ENCODE results near the gene TMEM134. TPM values are rescaled to one million over a fixed set of nuclear protein-coding genes. Genes with fewer than 3 reads are reported as not detected.

TMEM134 gene
- total RNA-seq, 1 experiment from 2014 or later = 73.5 TPM

DNA sequence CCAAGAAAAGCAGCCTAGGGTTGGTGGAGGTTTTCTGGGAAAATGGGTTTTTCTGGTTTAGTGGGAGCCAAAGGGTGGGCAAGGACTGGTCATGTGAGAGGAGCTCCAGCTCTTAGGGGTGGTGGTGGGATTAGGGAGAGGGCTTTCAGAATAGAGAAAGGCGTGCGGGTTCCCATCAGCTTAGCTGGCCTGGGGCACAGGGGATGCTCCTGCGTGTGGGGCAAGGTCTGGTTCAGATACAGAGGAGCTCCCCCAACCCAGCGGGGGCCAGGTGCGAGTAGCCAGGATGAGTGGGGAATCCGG lies 644 bp downstream of the TMEM134 start:
- H3K27me3 ChIP-seq (ENCODE audit: low read length) = no peaks in the 10 kb centered on the region
- H3K9me2 ChIP-seq (replicated peaks; ENCODE audit: low read length) = no peaks in the 10 kb centered on the region
- H3K9me3 ChIP-seq (ENCODE audit: low read length) = no peaks in the 10 kb centered on the region
- peaks cover 28% of the 10 kb centered on the region for H3K79me2 ChIP-seq (ENCODE audit: low read length)
- peak overlapping the region; percentile 59; the same call in 1 of the 2 replicates for H2AFZ ChIP-seq (ENCODE audit: low read length)
- peak overlapping the region; percentile 99 for H3K4me2 ChIP-seq (ENCODE audit: low read length)
- TSS peak; percentile 22 for BruUV-seq (replicated peaks)
- ATAC-seq (no peak), DNase-seq (no peak)
- H3K27ac ChIP-seq (ENCODE audit: low read length) = peak overlapping the region; percentile 90
- no peaks in the 10 kb centered on the region for H3K36me3 ChIP-seq (ENCODE audit: low read depth, low read length)
- peak overlapping the region; percentile 85 for H3K4me3 ChIP-seq (ENCODE audit: low read length)
- H3F3A ChIP-seq (ENCODE audit: low read length, unreplicated experiment) = peaks cover 10% of the 10 kb centered on the region
- TF ChIP-seq EZH2phosphoT487 (IDR thresholded peaks at IDR 0.05; ENCODE audit: borderline replicate concordance, low read length) = no peak
- TF ChIP-seq, protein P1, sequence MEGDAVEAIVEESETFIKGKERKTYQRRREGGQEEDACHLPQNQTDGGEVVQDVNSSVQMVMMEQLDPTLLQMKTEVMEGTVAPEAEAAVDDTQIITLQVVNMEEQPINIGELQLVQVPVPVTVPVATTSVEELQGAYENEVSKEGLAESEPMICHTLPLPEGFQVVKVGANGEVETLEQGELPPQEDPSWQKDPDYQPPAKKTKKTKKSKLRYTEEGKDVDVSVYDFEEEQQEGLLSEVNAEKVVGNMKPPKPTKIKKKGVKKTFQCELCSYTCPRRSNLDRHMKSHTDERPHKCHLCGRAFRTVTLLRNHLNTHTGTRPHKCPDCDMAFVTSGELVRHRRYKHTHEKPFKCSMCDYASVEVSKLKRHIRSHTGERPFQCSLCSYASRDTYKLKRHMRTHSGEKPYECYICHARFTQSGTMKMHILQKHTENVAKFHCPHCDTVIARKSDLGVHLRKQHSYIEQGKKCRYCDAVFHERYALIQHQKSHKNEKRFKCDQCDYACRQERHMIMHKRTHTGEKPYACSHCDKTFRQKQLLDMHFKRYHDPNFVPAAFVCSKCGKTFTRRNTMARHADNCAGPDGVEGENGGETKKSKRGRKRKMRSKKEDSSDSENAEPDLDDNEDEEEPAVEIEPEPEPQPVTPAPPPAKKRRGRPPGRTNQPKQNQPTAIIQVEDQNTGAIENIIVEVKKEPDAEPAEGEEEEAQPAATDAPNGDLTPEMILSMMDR (conservative IDR thresholded peaks at IDR 0.05; ENCODE audit: low read depth, low read length) = no peak
- no peak for TF ChIP-seq EZH2 (IDR thresholded peaks at IDR 0.05; ENCODE audit: low read length, unreplicated experiment)
- CTCF ChIA-PET = interaction anchor here (0.7 to 2.0 kb wide), 2 partner anchors 67 to 117 kb away, joined by 3 to 15 read pairs; partner anchors contain the start of gene PPP1CA
- intact Hi-C loops (cut with micrococcal nuclease) = loop anchor here (1.0 to 5.0 kb wide), 2 partner anchors 41 to 67 kb away; partner anchors contain the start of genes PPP1CA and RPS6KB2
- H3K9ac ChIP-seq (ENCODE audit: low read length) = peak overlapping the region; percentile 98
- peaks cover 38% of the 10 kb centered on the region for H3K4me1 ChIP-seq (ENCODE audit: insufficient read depth, low read length)
- POLR2A ChIA-PET (ENCODE audit: unreplicated experiment) = no interaction called here
- no peaks in the 10 kb centered on the region for H4K20me1 ChIP-seq (ENCODE audit: low read length)

DNA sequence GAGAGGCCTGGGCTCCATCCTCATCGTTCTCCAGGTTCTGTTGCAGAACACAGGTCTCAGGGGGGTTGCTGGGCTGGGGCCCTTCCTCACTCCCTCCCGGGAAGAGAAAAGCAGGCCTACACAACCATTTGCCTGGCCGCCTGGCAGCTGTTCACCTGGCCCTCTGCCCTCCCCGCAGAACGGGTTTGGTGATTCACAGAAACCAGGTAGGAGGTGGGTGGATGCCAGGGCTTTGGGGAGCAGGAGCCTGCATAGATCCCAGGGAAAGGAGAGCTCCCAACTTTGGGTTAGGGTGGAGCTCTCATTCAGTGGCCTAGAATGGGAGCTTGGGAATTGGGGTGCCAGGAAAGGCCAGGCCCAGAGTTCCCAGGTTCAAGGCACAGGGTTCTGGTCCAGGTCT lies 995 bp downstream of the TMEM134 start:
- Histone ChIP-seq H3K9me3 (ENCODE audit: low read length) (no peaks in the 10 kb centered on the region), H3K4me1 (ENCODE audit: insufficient read depth, low read length) (peaks cover 41% of the 10 kb centered on the region), H3K27me3 (ENCODE audit: low read length) (no peaks in the 10 kb centered on the region), H3K4me2 (ENCODE audit: low read length) (peak overlapping the region; percentile 99), H3K79me2 (ENCODE audit: low read length) (peaks cover 28% of the 10 kb centered on the region), H2AFZ (ENCODE audit: low read length) (no peak overlapping the region), H3K9ac (ENCODE audit: low read length) (peak overlapping the region; percentile 98), H3K36me3 (ENCODE audit: low read depth, low read length) (no peaks in the 10 kb centered on the region), H3K4me3 (ENCODE audit: low read length) (peak overlapping the region; percentile 85), H4K20me1 (ENCODE audit: low read length) (no peaks in the 10 kb centered on the region), H3F3A (ENCODE audit: low read length, unreplicated experiment) (peaks cover 13% of the 10 kb centered on the region), H3K27ac (ENCODE audit: low read length) (peak overlapping the region; percentile 90), H3K9me2 (replicated peaks; ENCODE audit: low read length) (no peaks in the 10 kb centered on the region)
- peak; percentile 9 for ATAC-seq
- intact Hi-C loops (cut with micrococcal nuclease) = loop anchor here (1.0 to 5.0 kb wide), 2 partner anchors 41 to 67 kb away; partner anchors contain the start of genes PPP1CA and RPS6KB2
- BruUV-seq (replicated peaks) = no TSS peak
- TF ChIP-seq, protein P1 (conservative IDR thresholded peaks at IDR 0.05; ENCODE audit: low read depth, low read length) = no peak
- no peak for TF ChIP-seq EZH2 (IDR thresholded peaks at IDR 0.05; ENCODE audit: low read length, unreplicated experiment)
- TF ChIP-seq EZH2phosphoT487 (IDR thresholded peaks at IDR 0.05; ENCODE audit: borderline replicate concordance, low read length) = no peak
- ChIA-PET CTCF (interaction anchor here (0.7 to 2.0 kb wide), 2 partner anchors 67 to 117 kb away, joined by 3 to 15 read pairs; partner anchors contain the start of gene PPP1CA), POLR2A (ENCODE audit: unreplicated experiment) (no interaction called here)
- peak; percentile 97 for DNase-seq
